Measurements from ENCODE around the gene NKIRAS1. TPM values are rescaled to one million over a fixed set of nuclear protein-coding genes. Genes with fewer than 3 reads are reported as not detected.
"Not testable (repeated sequence)": the region's sequence is repeated elsewhere in the genome, so short reads cannot be mapped to it uniquely, and the experiment has no call there.

The NKIRAS1 gene
- total RNA-seq, 1 donor from 2014 or later: 8.4 TPM

DNA sequence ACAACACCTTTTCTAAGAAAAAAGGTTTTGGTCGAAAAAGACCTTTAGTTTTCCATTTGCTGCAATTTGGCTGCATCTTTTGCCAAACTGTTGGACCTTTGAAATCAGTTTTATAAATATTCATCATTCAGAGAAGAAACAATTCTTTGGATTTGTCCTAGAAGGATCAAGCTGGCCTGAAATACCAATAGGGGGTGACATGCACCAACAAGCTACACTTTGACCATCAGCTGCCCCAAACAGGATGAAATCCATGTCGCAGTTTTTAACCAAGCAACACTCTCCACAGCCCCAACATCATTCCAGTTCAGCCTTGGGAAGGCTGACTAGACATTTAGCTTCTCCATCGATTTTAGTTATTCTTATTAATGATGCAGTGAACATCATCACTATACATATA lies 9.9 kb upstream of the NKIRAS1 start:
- DNase-seq (no peak), ATAC-seq (no peak)
- Histone ChIP-seq H3K4me1 (no peaks in the 10 kb centered on the region), H3K9me3 (no peaks in the 10 kb centered on the region), H3K27me3 (no peaks in the 10 kb centered on the region), H3K4me3 (no peak overlapping the region), H3K27ac (no peak overlapping the region), H3K36me3 (peaks cover 7% of the 10 kb centered on the region)
- TF ChIP-seq, protein P1, sequence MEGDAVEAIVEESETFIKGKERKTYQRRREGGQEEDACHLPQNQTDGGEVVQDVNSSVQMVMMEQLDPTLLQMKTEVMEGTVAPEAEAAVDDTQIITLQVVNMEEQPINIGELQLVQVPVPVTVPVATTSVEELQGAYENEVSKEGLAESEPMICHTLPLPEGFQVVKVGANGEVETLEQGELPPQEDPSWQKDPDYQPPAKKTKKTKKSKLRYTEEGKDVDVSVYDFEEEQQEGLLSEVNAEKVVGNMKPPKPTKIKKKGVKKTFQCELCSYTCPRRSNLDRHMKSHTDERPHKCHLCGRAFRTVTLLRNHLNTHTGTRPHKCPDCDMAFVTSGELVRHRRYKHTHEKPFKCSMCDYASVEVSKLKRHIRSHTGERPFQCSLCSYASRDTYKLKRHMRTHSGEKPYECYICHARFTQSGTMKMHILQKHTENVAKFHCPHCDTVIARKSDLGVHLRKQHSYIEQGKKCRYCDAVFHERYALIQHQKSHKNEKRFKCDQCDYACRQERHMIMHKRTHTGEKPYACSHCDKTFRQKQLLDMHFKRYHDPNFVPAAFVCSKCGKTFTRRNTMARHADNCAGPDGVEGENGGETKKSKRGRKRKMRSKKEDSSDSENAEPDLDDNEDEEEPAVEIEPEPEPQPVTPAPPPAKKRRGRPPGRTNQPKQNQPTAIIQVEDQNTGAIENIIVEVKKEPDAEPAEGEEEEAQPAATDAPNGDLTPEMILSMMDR (IDR thresholded peaks at IDR 0.05): no peak
- intact Hi-C loops (cut with DNase I): no loop called here

GRCh38 chr3:23926246-23926645 lies 9.5 kb upstream of the NKIRAS1 start:
- no peaks in the 10 kb centered on the region for H3K9me3 ChIP-seq
- ATAC-seq: no peak
- intact Hi-C loops (cut with DNase I): no loop called here
- DNase-seq: no peak
- H3K36me3 ChIP-seq: peaks cover 9% of the 10 kb centered on the region
- no peak overlapping the region for H3K27ac ChIP-seq
- H3K27me3 ChIP-seq: no peaks in the 10 kb centered on the region
- H3K4me3 ChIP-seq: no peak overlapping the region
- no peaks in the 10 kb centered on the region for H3K4me1 ChIP-seq
- TF ChIP-seq, protein P1 (IDR thresholded peaks at IDR 0.05): no peak

GRCh38 chr3:23923786-23924185 lies 7.0 kb upstream of the NKIRAS1 start:
- intact Hi-C loops (cut with DNase I): no loop called here
- Histone ChIP-seq H3K36me3 (peaks cover 34% of the 10 kb centered on the region), H3K4me1 (peaks cover 6% of the 10 kb centered on the region), H3K4me3 (no peak overlapping the region), H3K27ac (no peak overlapping the region), H3K27me3 (no peaks in the 10 kb centered on the region), H3K9me3 (no peaks in the 10 kb centered on the region)
- DNase-seq (no peak), ATAC-seq (no peak)
- TF ChIP-seq, protein P1 (IDR thresholded peaks at IDR 0.05): no peak

GRCh38 chr3:23921052-23921511 lies 4.3 kb upstream of the NKIRAS1 start:
- intact Hi-C loops (cut with DNase I): no loop called here
- Histone ChIP-seq H3K27ac (no peak overlapping the region), H3K36me3 (peaks cover 43% of the 10 kb centered on the region), H3K4me1 (peaks cover 16% of the 10 kb centered on the region), H3K9me3 (no peaks in the 10 kb centered on the region), H3K4me3 (no peak overlapping the region), H3K27me3 (no peaks in the 10 kb centered on the region)
- no peak for DNase-seq
- ATAC-seq: no peak
- TF ChIP-seq, protein P1 (IDR thresholded peaks at IDR 0.05): no peak

DNA sequence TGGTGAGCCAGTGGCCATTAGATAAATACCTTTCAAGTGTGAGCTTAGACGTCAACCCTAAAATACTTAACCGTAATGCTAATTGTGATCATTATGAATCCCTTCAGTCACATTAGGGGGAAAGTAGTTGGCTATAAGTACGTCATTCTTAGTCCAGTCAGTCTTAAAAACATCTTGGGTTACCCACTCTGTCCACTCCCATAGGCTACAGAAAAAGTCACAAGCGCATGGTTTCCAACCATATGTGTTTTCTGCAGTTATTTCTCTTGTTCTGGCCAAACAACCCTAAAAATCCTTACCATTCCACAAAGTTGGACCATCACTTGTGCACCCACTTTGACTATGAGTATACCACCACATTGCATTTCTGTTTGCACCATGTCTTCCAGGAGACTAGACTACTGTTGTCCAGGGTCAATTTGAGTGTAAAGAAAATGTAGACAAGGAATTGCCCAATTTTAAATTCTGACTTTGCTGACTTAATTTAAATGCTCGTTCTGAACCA lies 3.4 kb upstream of the NKIRAS1 start:
- intact Hi-C loops (cut with DNase I): no loop called here
- H3K27me3 ChIP-seq: no peaks in the 10 kb centered on the region
- no peak for ATAC-seq
- H3K36me3 ChIP-seq: peaks cover 43% of the 10 kb centered on the region
- peaks cover 23% of the 10 kb centered on the region for H3K4me1 ChIP-seq
- H3K9me3 ChIP-seq: no peaks in the 10 kb centered on the region
- H3K27ac ChIP-seq: no peak overlapping the region
- TF ChIP-seq, protein P1 (IDR thresholded peaks at IDR 0.05): no peak
- H3K4me3 ChIP-seq: no peak overlapping the region
- no peak for DNase-seq

DNA sequence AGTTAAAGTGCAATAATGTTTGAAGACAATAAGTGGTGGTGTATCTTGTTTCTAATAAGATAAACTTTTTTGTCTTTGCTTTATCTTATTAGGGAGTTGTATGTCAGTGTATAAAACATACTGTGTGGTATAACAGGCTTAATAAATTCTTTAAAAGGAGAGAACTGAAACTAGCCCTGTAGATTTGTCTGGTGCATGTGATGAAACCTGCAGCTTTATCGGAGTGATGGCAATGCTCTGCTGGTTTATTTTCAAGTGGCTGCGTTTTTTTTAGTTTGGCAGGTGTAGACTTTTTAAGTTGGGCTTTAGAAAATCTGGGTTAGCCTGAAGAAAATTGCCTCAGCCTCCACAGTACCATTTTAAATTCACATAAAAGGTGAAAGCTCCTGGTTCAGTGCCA lies 2.8 kb upstream of the NKIRAS1 start:
- Histone ChIP-seq H3K4me1 (peaks cover 28% of the 10 kb centered on the region), H3K36me3 (peaks cover 43% of the 10 kb centered on the region), H3K27ac (no peak overlapping the region), H3K27me3 (no peaks in the 10 kb centered on the region), H3K4me3 (no peak overlapping the region), H3K9me3 (no peaks in the 10 kb centered on the region)
- DNase-seq: no peak
- intact Hi-C loops (cut with DNase I): no loop called here
- no peak for ATAC-seq
- TF ChIP-seq, protein P1 (IDR thresholded peaks at IDR 0.05): no peak

- Histone ChIP-seq H3K27ac (peak overlapping the region; percentile 93), H3K36me3 (peaks cover 43% of the 10 kb centered on the region), H3K4me1 (peaks cover 28% of the 10 kb centered on the region), H3K4me3 (peak overlapping the region; percentile 94)
- H3K9me3 ChIP-seq; ATAC-seq; DNase-seq; intact Hi-C loops (cut with DNase I); H3K27me3 ChIP-seq: not testable (repeated sequence)
Measured at GRCh38 chr3:23918331-23918730, 1.5 kb upstream of the NKIRAS1 start.

DNA sequence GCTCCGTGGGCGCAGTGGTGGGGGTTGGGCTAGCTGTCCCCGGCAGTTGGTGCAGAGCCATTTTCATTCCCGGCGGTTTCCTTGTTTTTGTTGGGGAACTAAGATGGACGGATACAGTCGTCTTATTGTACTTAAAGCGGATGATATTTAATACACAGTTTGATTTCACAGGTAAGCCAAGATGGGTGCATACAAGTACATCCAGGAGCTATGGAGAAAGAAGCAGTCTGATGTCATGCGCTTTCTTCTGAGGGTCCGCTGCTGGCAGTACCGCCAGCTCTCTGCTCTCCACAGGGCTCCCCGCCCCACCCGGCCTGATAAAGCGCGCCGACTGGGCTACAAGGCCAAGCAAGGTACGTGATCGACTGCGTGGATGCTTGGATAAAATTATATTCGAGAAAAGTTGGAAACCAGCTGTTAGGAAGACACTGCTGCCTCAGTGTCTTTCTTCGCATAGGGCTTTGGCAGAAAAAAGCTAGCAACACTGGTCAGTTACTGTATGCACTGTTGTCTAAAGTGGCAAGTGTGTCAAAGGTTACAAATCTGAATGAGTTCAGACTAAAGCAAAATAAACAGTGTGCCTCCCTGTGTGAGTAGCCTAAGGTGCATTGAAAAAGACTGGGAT lies 1.0 kb upstream of the NKIRAS1 start:
- H3K27me3 ChIP-seq; ATAC-seq; intact Hi-C loops (cut with DNase I); H3K9me3 ChIP-seq; DNase-seq: not testable (repeated sequence)
- Histone ChIP-seq H3K36me3 (peaks cover 43% of the 10 kb centered on the region), H3K27ac (peak overlapping the region; percentile 93), H3K4me3 (peak overlapping the region; percentile 94), H3K4me1 (peaks cover 31% of the 10 kb centered on the region)
